Natural killer cell (primary cell): Measurements from ENCODE around the gene TSPAN31. TPM values are rescaled to one million over a fixed set of nuclear protein-coding genes. Genes with fewer than 3 reads are reported as not detected.

ENCODE experiments used
- ATAC-seq, 3 donors: fragments of 150-1000 bp in 2 of 3; fragments of 200-7000 bp in 1 of 3; cut with Tn5 transposase; 1 replicate in 1 of 3; 2 replicates in 2 of 3; pipeline ENCODE4 v1.10.0; 2021; ENCODE audit warnings: mild to moderate bottlenecking in 2 of 3, moderate library complexity in 2 of 3
- DNase-seq, 2 donors: peaks; one replicate each; pipeline versions ENCODE4 v3.0.0 to v3.0.0-alpha.2; 2013 to 2021; ENCODE audit warnings: mixed read lengths in 1 of 2
- H3K27ac ChIP-seq: one replicate; pipeline ENCODE4 v1.5.1; 2013; ENCODE audit warnings: mild to moderate bottlenecking, low read length
- H3K27me3 ChIP-seq: one replicate; pipeline ENCODE4 v1.6.1; 2013; ENCODE audit warnings: low read length; ENCODE audit not compliant: control insufficient read depth, insufficient read depth
- H3K36me3 ChIP-seq: one replicate; pipeline ENCODE4 v1.6.1; 2013; ENCODE audit warnings: low read length; ENCODE audit not compliant: control insufficient read depth, insufficient read depth
- H3K4me1 ChIP-seq: one replicate; pipeline ENCODE4 v1.6.1; 2013; ENCODE audit warnings: low read length; ENCODE audit not compliant: control insufficient read depth, insufficient read depth
- H3K4me3 ChIP-seq: one replicate; pipeline ENCODE4 v1.5.1; 2013; ENCODE audit warnings: low read length
- H3K9me3 ChIP-seq: one replicate; pipeline ENCODE4 v1.6.1; 2013; ENCODE audit warnings: low read length; ENCODE audit not compliant: control insufficient read depth, insufficient read depth
- H3K27ac Mint-ChIP-seq, 2 donors: one replicate each; pipeline ENCODE4 v1.8.0; 2022; ENCODE audit warnings: mild to moderate bottlenecking in 2 of 2, mixed read lengths in 2 of 2, moderate library complexity in 1 of 2
- H3K27me3 Mint-ChIP-seq, 2 donors: one replicate each; pipeline ENCODE4 v1.8.0; 2022; ENCODE audit warnings: low read depth in 2 of 2, mixed read lengths in 2 of 2
- H3K36me3 Mint-ChIP-seq: one replicate; pipeline ENCODE4 v1.8.0; 2022; ENCODE audit warnings: mixed read lengths
- H3K4me1 Mint-ChIP-seq, 2 donors: one replicate each; pipeline ENCODE4 v1.8.0; 2022; ENCODE audit warnings: mixed read lengths in 2 of 2
- H3K4me3 Mint-ChIP-seq: one replicate; pipeline ENCODE4 v1.8.0; 2022; ENCODE audit warnings: mild to moderate bottlenecking, moderate library complexity, mixed read lengths
- H3K9me3 Mint-ChIP-seq, 2 donors: one replicate each; pipeline ENCODE4 v1.8.0; 2022; ENCODE audit warnings: mixed read lengths in 2 of 2
- WGBS: methylation state at CpG from one replicate; pipeline ENCODE4 v1.1.7; 2013; ENCODE audit warnings: missing lambda C conversion rate; ENCODE audit not compliant: insufficient coverage; 5-methylcytosine and 5-hydroxymethylcytosine counted together
- intact Hi-C: fragments of 100-400 bp; cut with micrococcal nuclease; formaldehyde crosslinking; loops from one replicate; pipeline ENCODE4 v1.14.2; 2022
- total RNA-seq, 4 donors: library from RNA; stranded (reverse); fragments of 120-200 nt in 1 of 4; gene quantifications; one replicate each; pipeline versions ENCODE4 v1.2.3 to v1.2.4, GENCODE V29; 2013 to 2022
- TF ChIP-seq, protein P1 (sequence below): fragments of 200-600 bp; IDR thresholded peaks from one replicate; pipeline ENCODE4 v1.8.0; 2022; ENCODE audit warnings: antibody characterized with exemption

The TSPAN31 gene
- total RNA-seq, 3 donors from 2014 or later (not counting 1 experiment from before 2014, with no cell fraction given): 18.3 to 27.0 (median 23.5) TPM

DNA sequence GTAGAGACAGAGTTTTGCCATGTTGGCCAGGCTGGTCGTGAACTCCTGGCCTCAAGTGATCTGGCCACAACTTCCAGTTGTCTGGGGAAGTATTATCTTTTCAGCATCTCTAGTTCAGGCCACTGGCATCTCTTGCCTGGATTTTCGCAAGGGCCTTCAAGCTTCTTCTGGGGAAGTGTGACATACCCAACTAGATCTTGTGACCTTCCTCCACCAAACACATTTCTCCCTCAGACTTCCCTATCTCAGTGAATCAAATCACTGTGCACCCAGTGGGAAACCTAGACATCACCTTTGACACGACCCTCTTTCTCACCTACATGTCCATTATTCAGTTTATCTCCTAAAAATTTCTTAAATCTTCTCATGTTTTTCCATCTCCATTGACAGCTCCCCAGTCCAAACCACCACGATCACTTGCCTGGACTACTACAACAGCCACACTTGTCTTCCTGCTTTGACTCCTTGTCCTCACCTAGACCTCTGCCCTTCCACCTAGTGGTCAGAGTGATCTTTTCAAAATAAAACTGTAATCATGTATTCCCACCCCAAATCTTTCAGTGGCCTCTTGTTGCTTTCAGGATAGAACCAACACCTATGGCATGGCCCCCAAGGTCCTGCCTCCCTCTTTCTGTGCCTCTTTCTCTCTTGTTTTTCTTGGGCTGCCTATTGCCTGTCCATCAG is 30.9 kb downstream of the TSPAN31 start:
- Mint-ChIP-seq H3K9me3 (no peaks in the 10 kb centered on the region), H3K4me1 (peaks cover 14% of the 10 kb centered on the region in 2 donors), H3K27ac (no peak overlapping the region), H3K27me3 (no peaks in the 10 kb centered on the region), H3K36me3 (no peaks in the 10 kb centered on the region), H3K4me3 (peak overlapping the region; percentile 5)
- peaks cover 29% of the 10 kb centered on the region for H3K4me1 ChIP-seq
- no peaks in the 10 kb centered on the region for H3K27me3 ChIP-seq
- ATAC-seq: no peak
- WGBS: 86% methylated on average over 4 of the region's 4 CpGs
- TF ChIP-seq, protein P1, sequence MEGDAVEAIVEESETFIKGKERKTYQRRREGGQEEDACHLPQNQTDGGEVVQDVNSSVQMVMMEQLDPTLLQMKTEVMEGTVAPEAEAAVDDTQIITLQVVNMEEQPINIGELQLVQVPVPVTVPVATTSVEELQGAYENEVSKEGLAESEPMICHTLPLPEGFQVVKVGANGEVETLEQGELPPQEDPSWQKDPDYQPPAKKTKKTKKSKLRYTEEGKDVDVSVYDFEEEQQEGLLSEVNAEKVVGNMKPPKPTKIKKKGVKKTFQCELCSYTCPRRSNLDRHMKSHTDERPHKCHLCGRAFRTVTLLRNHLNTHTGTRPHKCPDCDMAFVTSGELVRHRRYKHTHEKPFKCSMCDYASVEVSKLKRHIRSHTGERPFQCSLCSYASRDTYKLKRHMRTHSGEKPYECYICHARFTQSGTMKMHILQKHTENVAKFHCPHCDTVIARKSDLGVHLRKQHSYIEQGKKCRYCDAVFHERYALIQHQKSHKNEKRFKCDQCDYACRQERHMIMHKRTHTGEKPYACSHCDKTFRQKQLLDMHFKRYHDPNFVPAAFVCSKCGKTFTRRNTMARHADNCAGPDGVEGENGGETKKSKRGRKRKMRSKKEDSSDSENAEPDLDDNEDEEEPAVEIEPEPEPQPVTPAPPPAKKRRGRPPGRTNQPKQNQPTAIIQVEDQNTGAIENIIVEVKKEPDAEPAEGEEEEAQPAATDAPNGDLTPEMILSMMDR: no peak
- no peaks in the 10 kb centered on the region for H3K9me3 ChIP-seq
- no peak overlapping the region for H3K27ac ChIP-seq
- H3K4me3 ChIP-seq: no peak overlapping the region
- intact Hi-C loops: no loop called here
- no peak for DNase-seq
- no peaks in the 10 kb centered on the region for H3K36me3 ChIP-seq

DNA sequence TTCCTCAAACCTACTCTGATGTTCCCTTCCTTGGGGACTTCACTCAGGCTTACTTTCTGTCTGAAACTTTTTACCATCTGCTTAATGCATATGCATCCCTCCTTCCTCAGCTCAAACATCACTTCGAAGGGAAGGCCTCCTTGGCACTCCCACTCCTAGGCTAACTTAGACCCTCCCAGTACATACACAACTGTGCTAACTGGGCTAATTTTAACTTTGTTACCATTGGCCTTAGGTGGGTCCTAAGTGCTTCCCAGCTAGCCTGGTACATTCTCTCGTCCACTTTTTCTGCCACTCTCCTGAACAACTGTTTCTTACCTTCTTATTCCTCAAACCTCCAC is 31.4 kb downstream of the TSPAN31 start:
- 88% methylated on average over 2 of the region's 2 CpGs for WGBS
- H3K4me1 ChIP-seq: peaks cover 34% of the 10 kb centered on the region
- H3K36me3 Mint-ChIP-seq: no peaks in the 10 kb centered on the region
- no peaks in the 10 kb centered on the region for H3K9me3 ChIP-seq
- H3K36me3 ChIP-seq: no peaks in the 10 kb centered on the region
- no peak overlapping the region for H3K4me3 Mint-ChIP-seq
- TF ChIP-seq, protein P1: no peak
- no peaks in the 10 kb centered on the region for H3K9me3 Mint-ChIP-seq
- no peaks in the 10 kb centered on the region for H3K27me3 Mint-ChIP-seq
- intact Hi-C loops: no loop called here
- H3K27me3 ChIP-seq: no peaks in the 10 kb centered on the region
- DNase-seq (no peak), ATAC-seq (no peak)
- no peak overlapping the region for H3K4me3 ChIP-seq
- no peak overlapping the region for H3K27ac ChIP-seq
- H3K27ac Mint-ChIP-seq: no peak overlapping the region
- peaks cover 14% of the 10 kb centered on the region in 2 donors for H3K4me1 Mint-ChIP-seq

DNA sequence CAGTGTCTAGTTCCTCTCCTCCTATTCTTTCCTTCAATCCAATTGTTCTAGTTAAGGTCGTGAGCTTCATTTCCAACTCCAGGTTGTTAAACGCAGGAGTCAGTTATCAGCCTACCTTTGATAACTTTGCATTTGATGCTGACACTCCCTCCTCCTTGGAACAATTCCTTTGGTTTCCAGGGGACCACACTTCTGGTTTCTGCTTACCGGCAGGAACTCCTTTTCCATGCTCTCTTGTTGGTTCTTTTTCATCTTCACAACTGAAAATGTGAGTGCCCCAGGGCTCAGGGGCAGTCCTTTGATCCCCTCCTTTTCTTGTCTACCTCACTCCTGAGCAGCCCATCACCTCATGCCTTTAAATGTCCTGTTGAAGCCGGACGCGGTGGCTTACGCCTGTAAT is 32.5 kb downstream of the TSPAN31 start:
- H3K4me1 ChIP-seq: peaks cover 33% of the 10 kb centered on the region
- 95% methylated on average over 3 of the region's 7 CpGs for WGBS
- intact Hi-C loops: no loop called here
- TF ChIP-seq, protein P1: no peak
- no peaks in the 10 kb centered on the region for H3K9me3 ChIP-seq
- Mint-ChIP-seq H3K4me1 (peaks cover 16 to 17% of the 10 kb centered on the region in 2 donors), H3K27me3 (no peaks in the 10 kb centered on the region), H3K36me3 (no peaks in the 10 kb centered on the region), H3K9me3 (no peaks in the 10 kb centered on the region), H3K4me3 (no peak overlapping the region), H3K27ac (no peak overlapping the region)
- no peaks in the 10 kb centered on the region for H3K27me3 ChIP-seq
- H3K36me3 ChIP-seq: no peaks in the 10 kb centered on the region
- no peak overlapping the region for H3K27ac ChIP-seq
- DNase-seq (no peak), ATAC-seq (no peak)
- H3K4me3 ChIP-seq: no peak overlapping the region

DNA sequence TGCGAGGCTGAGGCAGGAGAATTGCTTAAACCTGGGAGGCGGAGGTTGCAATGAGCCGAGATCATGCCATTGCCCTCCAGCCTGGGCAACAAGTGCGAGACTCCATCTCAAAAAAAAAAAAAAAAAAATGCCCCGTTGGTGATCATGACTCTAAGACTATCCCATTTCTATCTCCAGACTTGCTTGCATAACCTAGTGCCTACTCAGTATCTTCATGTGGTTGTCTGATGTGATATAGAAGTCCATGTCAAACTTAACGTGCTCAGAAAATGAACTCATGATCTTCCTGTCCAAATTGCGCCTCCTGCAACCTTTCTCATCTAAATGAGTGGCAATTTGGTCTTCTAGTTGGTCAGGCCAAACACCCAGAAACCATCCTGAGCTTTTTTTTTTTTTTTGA is 33.1 kb downstream of the TSPAN31 start:
- Mint-ChIP-seq H3K9me3 (no peaks in the 10 kb centered on the region), H3K27ac (no peak overlapping the region), H3K27me3 (no peaks in the 10 kb centered on the region), H3K36me3 (no peaks in the 10 kb centered on the region), H3K4me3 (no peak overlapping the region), H3K4me1 (peaks cover 19% of the 10 kb centered on the region in 2 donors)
- Histone ChIP-seq H3K36me3 (no peaks in the 10 kb centered on the region), H3K27ac (no peak overlapping the region), H3K4me1 (peaks cover 34% of the 10 kb centered on the region), H3K4me3 (no peak overlapping the region), H3K27me3 (no peaks in the 10 kb centered on the region), H3K9me3 (no peaks in the 10 kb centered on the region)
- no peak for DNase-seq
- intact Hi-C loops: no loop called here
- ATAC-seq: no peak
- TF ChIP-seq, protein P1: no peak
- WGBS: 95% methylated on average over 6 of the region's 7 CpGs
